SK-N-MC (cell line): ENCODE data around the gene GLB1L3.

Source experiments
- EZH2 ChIP-seq: fragments of 200-600 bp; sonication (generic); IDR thresholded peaks from one replicate; pipeline ENCODE4 v1.6.1; 2017; ENCODE audit warnings: antibody characterized with exemption
- FOXP2 ChIP-seq: optimal IDR thresholded peaks from 2 replicates; pipeline ENCODE3; 2011; ENCODE audit warnings: mild to moderate bottlenecking, moderate library complexity; ENCODE audit not compliant: insufficient read depth; ENCODE audit errors: extremely low read length, control extremely low read depth
- POLR2AphosphoS5 ChIP-seq: IDR thresholded peaks from 2 replicates; pipeline ENCODE4 v1.6.1; 2012; ENCODE audit warnings: mild to moderate bottlenecking, low read depth, low read length, borderline replicate concordance

- no peak for TF ChIP-seq EZH2
- no peak for TF ChIP-seq POLR2AphosphoS5
- TF ChIP-seq FOXP2 = no peak
Observed at GRCh38 chr11:134244593-134244992, 31.6 kb upstream of the GLB1L3 start.
